ENCODE data around the gene SLC39A7.

- TF ChIP-seq CTCF (IDR thresholded peaks at IDR 0.05; ENCODE audit: borderline replicate concordance, extremely low read depth, low read length, poor library complexity, severe bottlenecking) (no peak), EZH2 (IDR thresholded peaks at IDR 0.05; ENCODE audit: borderline replicate concordance, low read depth, low read length, severe bottlenecking) (no peak)
Measured at GRCh38 chr6:33213166-33213988, 12.7 kb downstream of the SLC39A7 start.

All from DND-41 (cell line).